Embryonic facial prominence (tissue), 1 donor: Measurements from ENCODE around the gene RPP14.

Source experiments
- DNase-seq: peaks from one replicate; pipeline ENCODE4 v3.0.0-alpha.2; 2016; ENCODE audit errors: extremely low spot score

The RPP14 gene

GRCh38 chr3:58291671-58292338 lies 14.2 kb upstream of the RPP14 start:
- no peak for DNase-seq

- no peak for DNase-seq
Observed at GRCh38 chr3:58292866-58293265, 13.2 kb upstream of the RPP14 start.

GRCh38 chr3:58293516-58293915 lies 12.5 kb upstream of the RPP14 start:
- DNase-seq = no peak

GRCh38 chr3:58296269-58296668 lies 9.8 kb upstream of the RPP14 start:
- no peak for DNase-seq

- no peak for DNase-seq
Observed at GRCh38 chr3:58296843-58297242, 9.2 kb upstream of the RPP14 start.

GRCh38 chr3:58298190-58298589 lies 7.9 kb upstream of the RPP14 start:
- no peak for DNase-seq

GRCh38 chr3:58299075-58299474 lies 7.0 kb upstream of the RPP14 start:
- no peak for DNase-seq

GRCh38 chr3:58299839-58300516 lies 6.1 kb upstream of the RPP14 start:
- DNase-seq = no peak

- no peak for DNase-seq
Observed at GRCh38 chr3:58307639-58308215, 1.7 kb downstream of the RPP14 start.

GRCh38 chr3:58308728-58309127 lies 2.7 kb downstream of the RPP14 start:
- DNase-seq = no peak

GRCh38 chr3:58317811-58318210 lies 11.8 kb downstream of the RPP14 start:
- no peak for DNase-seq

- no peak for DNase-seq
Observed at GRCh38 chr3:58321791-58322190, 15.7 kb downstream of the RPP14 start.

- DNase-seq = no peak
Observed at GRCh38 chr3:58322793-58323192, 16.7 kb downstream of the RPP14 start.

GRCh38 chr3:58323529-58324390 lies 17.7 kb downstream of the RPP14 start:
- no peak for DNase-seq

GRCh38 chr3:58324391-58325390 lies 18.6 kb downstream of the RPP14 start:
- DNase-seq = no peak

GRCh38 chr3:58325525-58325992 lies 19.5 kb downstream of the RPP14 start:
- DNase-seq = no peak

- DNase-seq = no peak
Observed at GRCh38 chr3:58326267-58326900, 20.3 kb downstream of the RPP14 start.

- DNase-seq = no peak
Observed at GRCh38 chr3:58329150-58329921, 23.3 kb downstream of the RPP14 start.

GRCh38 chr3:58329922-58330413 lies 23.9 kb downstream of the RPP14 start:
- DNase-seq = no peak
